ENCODE measurements around the gene ENAH.
"Not testable (repeated sequence)": the region's sequence is repeated elsewhere in the genome, so short reads cannot be mapped to it uniquely, and the experiment has no call there.

Gene ENAH

DNA sequence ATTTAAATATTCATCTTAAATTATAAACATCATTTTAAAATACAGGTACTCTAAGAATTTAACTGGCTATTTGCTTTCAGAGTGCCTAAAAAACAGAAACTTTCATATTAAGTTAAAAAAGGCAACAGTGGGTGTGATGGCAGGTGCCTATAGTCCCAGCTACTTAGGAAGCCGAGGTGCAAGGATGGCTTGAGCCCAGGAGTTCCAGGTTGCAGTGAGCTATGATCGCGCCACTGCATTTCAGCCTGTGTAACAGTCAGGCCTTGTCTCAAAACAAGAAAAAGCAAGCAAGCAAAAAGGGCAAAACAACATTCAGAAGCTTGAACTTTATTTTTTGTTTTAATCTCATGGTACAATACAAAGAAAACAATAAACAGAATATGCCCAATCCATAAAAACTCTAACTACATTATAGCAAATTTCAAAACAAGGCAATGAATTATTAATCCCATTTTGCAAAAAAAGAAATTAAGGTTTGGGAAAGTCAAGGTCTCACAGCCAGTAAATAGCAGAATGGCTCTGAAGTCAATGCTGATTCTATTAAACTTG, 15.2 kb downstream of the ENAH start:
- in situ Hi-C loops (cut with HindIII; ENCODE audit: low sequenced_read_pairs), result no loop called here

DNA sequence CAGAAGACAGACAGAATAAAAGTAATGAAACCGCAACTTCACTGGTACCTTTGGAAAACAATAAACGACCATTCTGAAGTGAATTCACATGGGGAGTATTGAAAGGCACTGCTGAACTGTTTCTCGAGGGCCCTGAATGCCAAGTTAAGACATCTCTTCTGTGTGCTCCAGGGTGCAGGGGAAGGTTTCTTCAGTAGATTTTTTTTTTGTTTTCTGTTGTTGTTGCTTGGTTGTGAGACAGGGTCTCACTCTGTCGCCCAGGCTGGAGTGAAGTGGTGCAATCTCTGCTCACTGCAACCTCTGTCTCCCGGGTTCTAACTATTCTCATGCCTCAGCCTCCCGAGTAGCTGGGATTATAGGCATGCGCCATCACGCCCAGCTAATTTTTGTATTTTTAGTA, 15.9 kb downstream of the ENAH start:
- H3K4me3 ChIP-seq (ENCODE audit: low read depth, low read length); DNase-seq (ENCODE audit: low read depth); in situ Hi-C loops (cut with HindIII; ENCODE audit: low sequenced_read_pairs): not testable (repeated sequence)

More for the DNA sequence above, 15.2 kb downstream of the ENAH start:
- TF ChIP-seq, protein P1, sequence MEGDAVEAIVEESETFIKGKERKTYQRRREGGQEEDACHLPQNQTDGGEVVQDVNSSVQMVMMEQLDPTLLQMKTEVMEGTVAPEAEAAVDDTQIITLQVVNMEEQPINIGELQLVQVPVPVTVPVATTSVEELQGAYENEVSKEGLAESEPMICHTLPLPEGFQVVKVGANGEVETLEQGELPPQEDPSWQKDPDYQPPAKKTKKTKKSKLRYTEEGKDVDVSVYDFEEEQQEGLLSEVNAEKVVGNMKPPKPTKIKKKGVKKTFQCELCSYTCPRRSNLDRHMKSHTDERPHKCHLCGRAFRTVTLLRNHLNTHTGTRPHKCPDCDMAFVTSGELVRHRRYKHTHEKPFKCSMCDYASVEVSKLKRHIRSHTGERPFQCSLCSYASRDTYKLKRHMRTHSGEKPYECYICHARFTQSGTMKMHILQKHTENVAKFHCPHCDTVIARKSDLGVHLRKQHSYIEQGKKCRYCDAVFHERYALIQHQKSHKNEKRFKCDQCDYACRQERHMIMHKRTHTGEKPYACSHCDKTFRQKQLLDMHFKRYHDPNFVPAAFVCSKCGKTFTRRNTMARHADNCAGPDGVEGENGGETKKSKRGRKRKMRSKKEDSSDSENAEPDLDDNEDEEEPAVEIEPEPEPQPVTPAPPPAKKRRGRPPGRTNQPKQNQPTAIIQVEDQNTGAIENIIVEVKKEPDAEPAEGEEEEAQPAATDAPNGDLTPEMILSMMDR (IDR thresholded peaks at IDR 0.05; ENCODE audit: low read depth, low read length, missing control alignments), result no peak
- no peak for DNase-seq (ENCODE audit: low read depth)
- no peak overlapping the region for H3K4me3 ChIP-seq (ENCODE audit: low read depth, low read length)

DNA sequence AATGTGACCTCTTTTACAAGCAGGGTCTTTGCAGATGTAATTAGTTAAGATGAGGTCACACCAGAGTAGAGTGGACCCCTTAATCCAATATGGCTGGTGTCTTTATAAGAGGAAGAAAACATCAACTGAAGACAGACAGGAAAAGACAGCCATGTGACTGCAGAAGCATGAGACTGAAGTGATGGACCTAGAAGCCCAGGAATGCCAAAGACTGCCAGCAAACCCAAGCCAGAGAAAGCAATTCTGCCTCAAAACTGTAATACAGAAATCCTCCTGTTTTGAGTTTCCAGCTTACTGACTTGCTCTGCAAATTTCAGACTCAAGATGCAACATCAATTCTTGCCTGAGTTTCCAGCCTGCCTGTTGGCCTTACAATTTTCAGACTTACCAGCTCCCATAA, 17.3 kb downstream of the ENAH start:
- in situ Hi-C loops (cut with HindIII; ENCODE audit: low sequenced_read_pairs), result no loop called here

DNA sequence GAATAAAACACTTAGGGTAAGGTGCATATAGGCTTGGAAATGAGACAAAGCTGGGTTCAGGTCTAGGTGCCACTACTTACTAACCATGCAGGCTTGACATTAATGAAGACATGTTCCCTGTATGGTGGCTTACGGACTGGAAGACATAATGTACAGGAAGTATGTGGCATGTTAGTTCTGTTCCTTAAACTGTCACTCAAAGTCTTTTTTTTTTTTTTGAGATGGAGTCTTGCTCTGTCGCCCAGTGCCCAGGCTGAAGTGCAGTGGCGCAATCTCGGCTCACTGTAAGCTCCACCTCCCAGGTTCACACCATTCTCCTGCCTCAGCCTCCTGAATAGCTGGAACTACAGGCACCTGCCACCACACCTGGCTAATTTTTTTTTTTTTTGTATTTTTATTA, 20.1 kb downstream of the ENAH start:
- in situ Hi-C loops (cut with HindIII; ENCODE audit: low sequenced_read_pairs); H3K4me3 ChIP-seq (ENCODE audit: low read depth, low read length): not testable (repeated sequence)

More for the DNA sequence above, 17.3 kb downstream of the ENAH start:
- TF ChIP-seq, protein P1 (IDR thresholded peaks at IDR 0.05; ENCODE audit: low read depth, low read length, missing control alignments), result no peak
- no peak overlapping the region for H3K4me3 ChIP-seq (ENCODE audit: low read depth, low read length)
- no peak for DNase-seq (ENCODE audit: low read depth)

DNA sequence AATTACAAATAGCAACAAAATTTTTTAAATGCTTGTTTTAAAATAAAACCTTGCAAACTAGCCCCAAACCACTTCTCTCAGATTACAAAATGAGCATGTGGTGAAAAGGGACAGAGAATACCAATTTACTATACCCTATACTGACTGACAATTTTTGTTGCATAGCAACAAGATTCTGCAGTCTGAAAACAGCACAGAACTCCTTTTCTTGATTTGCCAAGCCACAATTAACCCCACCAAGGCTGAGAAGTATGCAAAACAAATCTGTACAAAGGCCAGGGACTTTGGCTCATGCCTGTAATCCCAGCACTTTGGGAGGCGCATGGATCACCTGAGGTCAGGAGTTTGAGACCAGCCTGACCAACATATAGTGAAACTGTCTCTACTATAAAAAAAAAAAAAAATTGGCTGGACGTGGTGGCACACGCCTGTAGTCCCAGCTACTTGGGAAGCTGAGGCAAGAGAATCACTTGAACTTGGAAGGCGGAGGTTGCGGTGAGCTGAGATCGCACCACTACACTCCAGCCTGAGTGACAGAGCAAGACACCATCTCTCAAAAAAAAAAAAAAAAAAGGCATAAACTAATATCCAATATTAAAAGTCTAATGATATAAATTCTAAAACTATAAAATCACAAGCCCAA, 21.8 kb downstream of the ENAH start:
- in situ Hi-C loops (cut with HindIII; ENCODE audit: low sequenced_read_pairs), result no loop called here
- TF ChIP-seq, protein P1 (IDR thresholded peaks at IDR 0.05; ENCODE audit: low read depth, low read length, missing control alignments), result no peak
- H3K4me3 ChIP-seq (ENCODE audit: low read depth, low read length), result no peak overlapping the region
- DNase-seq (ENCODE audit: low read depth), result no peak

More for the DNA sequence above, 20.1 kb downstream of the ENAH start:
- not testable (repeated sequence) for DNase-seq (ENCODE audit: low read depth)

DNA sequence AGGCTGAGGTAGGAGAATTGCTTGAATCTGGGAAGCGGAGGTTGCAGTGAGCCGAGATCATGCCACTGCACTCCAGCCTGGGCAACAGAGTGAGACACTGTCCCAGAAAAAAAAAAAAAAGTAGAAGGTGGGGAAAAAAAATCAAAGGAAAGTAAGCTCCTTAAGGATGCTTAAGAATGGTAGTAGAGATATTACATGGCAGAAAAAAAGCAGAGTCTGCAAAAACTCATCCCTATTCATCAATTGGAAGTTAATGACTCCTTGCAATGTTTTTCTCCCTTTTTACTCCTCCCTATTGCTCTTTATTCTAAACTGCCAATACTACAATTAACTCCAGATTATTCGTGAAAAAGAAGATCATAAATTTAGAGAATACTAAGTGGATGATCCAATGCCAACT, 23.4 kb downstream of the ENAH start:
- no peak for DNase-seq (ENCODE audit: low read depth)
- TF ChIP-seq, protein P1 (IDR thresholded peaks at IDR 0.05; ENCODE audit: low read depth, low read length, missing control alignments), result no peak
- in situ Hi-C loops (cut with HindIII; ENCODE audit: low sequenced_read_pairs), result no loop called here
- no peak overlapping the region for H3K4me3 ChIP-seq (ENCODE audit: low read depth, low read length)

DNA sequence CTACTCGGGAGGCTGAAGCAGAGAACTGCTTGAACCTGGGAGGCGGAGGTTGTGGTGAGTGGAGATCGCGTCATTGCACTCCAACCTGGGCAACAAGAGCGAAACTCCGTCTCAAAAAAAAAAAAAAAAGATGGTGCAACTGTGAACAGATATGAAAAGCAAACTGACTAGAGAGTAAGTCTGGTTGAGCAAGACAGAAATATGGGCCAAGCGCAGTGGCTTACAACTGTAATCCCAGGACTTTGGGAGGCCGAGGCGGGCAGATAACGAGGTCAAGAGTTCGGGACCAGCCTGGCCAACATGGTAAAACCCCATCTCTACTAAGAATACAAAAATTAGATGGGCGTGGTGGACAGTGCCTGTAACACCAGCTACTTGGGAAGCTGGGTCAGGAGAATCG, 24.1 kb downstream of the ENAH start:
- in situ Hi-C loops (cut with HindIII; ENCODE audit: low sequenced_read_pairs); H3K4me3 ChIP-seq (ENCODE audit: low read depth, low read length); DNase-seq (ENCODE audit: low read depth): not testable (repeated sequence)

DNA sequence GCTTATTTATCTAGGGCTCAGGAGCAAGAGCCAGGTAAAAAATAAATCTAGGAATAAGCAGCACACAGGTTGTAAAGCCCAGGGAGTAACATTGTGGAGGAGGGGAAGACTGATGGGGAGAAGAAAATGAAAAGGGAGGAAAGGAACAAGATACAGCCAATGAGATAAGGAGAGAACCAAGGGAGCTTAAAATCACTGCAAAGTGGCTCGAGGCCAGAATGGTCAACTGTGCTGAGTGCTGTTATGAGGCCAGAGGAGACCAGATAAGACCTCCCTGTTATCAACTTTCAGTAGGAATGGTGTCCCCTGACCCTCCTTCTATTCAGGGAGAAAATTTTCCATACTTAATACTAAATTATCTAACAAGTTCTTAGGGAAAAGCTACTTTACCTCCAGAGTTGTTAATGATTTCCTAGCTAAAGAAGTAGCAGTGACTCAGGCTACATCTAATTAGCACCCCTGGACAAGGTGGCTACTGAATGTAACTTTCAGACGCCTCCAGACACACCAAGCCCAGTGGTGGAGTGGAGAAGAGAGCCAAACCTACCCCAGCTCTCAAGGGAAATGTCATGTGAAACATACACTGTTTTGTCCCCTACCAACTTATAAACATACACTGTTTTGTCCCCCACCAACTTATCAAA, 25.5 kb downstream of the ENAH start:
- no peak for DNase-seq (ENCODE audit: low read depth)
- no peak overlapping the region for H3K4me3 ChIP-seq (ENCODE audit: low read depth, low read length)
- in situ Hi-C loops (cut with HindIII; ENCODE audit: low sequenced_read_pairs), result no loop called here
- TF ChIP-seq, protein P1 (IDR thresholded peaks at IDR 0.05; ENCODE audit: low read depth, low read length, missing control alignments), result no peak

Measured in astrocyte of the cerebellum (primary cell).